ENCODE measurements around the gene LGI1.

- TF ChIP-seq EZH2 (IDR thresholded peaks at IDR 0.05; ENCODE audit: borderline replicate concordance, low read length) (no peak), CTCF (conservative IDR thresholded peaks at IDR 0.05 in 1 of 2, IDR thresholded peaks at IDR 0.05 in 1 of 2; ENCODE audit: extremely low read depth in 1 of 2, insufficient read depth in 1 of 2, low read depth in 1 of 2, low read length in 2 of 2) (no peak)
Observed at GRCh38 chr10:93712593-93712992, 45.1 kb upstream of the LGI1 start.
